A673 (cell line): ENCODE measurements around the gene PVALB. TPM values are rescaled to one million over a fixed set of nuclear protein-coding genes. Genes with fewer than 3 reads are reported as not detected.

Source experiments
- BruUV-seq: library from RNA; stranded (reverse); fragments of 400-500 nt; replicated peaks from 2 replicates; lab custom pipeline; 2021; lab: Mats Ljungman, UMichigan
- CTCF ChIA-PET: fragments of 300-600 bp; sonication (Branson Sonifier 250); formaldehyde crosslinking; loops from one replicate; lab custom pipeline; 2022; ENCODE audit warnings: antibody characterized with exemption; lab: Charles Lee
- POLR2A ChIA-PET: fragments of 300-600 bp; sonication (Branson Sonifier 250); formaldehyde crosslinking; loops from one replicate; lab custom pipeline; 2022; ENCODE audit warnings: antibody characterized with exemption; ENCODE audit not compliant: low non-redundant PET; lab: Charles Lee
- DNase-seq: peaks from one replicate; pipeline ENCODE4 v3.0.0-alpha.2; 2015; ENCODE audit warnings: low spot score
- H3K27ac ChIP-seq: fragments of 200-600 bp; sonication (generic); 2 replicates; pipeline ENCODE4 v1.5.1; 2016; ENCODE audit warnings: mixed run types, low read depth, mild to moderate bottlenecking, mixed read lengths, antibody characterized with exemption, low read length; ENCODE audit not compliant: poor library complexity, severe bottlenecking
- H3K27me3 ChIP-seq: fragments of 200-600 bp; sonication (generic); replicated peaks from 2 replicates; pipeline ENCODE4 v1.6.1; 2017; ENCODE audit warnings: mixed run types, low read depth, mild to moderate bottlenecking, mixed read lengths, antibody characterized with exemption, low read length; ENCODE audit not compliant: insufficient read depth, poor library complexity
- H3K36me3 ChIP-seq: fragments of 200-600 bp; sonication (generic); 2 replicates; pipeline ENCODE4 v1.6.1; 2016; ENCODE audit warnings: mixed run types, mild to moderate bottlenecking, mixed read lengths, antibody characterized with exemption, low read length; ENCODE audit not compliant: insufficient read depth, poor library complexity, severe bottlenecking
- H3K4me1 ChIP-seq: fragments of 200-600 bp; sonication (generic); 2 replicates; pipeline ENCODE4 v1.6.1; 2017; ENCODE audit warnings: mixed run types, mild to moderate bottlenecking, mixed read lengths, antibody characterized with exemption, low read length; ENCODE audit not compliant: insufficient read depth, poor library complexity, severe bottlenecking
- H3K4me3 ChIP-seq: fragments of 200-600 bp; sonication (generic); 2 replicates; pipeline ENCODE4 v1.5.1; 2016; ENCODE audit warnings: low read depth, mixed run types, mild to moderate bottlenecking, mixed read lengths, low read length; ENCODE audit not compliant: poor library complexity, severe bottlenecking
- H3K9me3 ChIP-seq: fragments of 200-600 bp; sonication (generic); 2 replicates; pipeline ENCODE4 v1.6.1; 2016; ENCODE audit warnings: mixed run types, low read depth, mild to moderate bottlenecking, mixed read lengths, antibody characterized with exemption, low read length; ENCODE audit not compliant: poor library complexity, severe bottlenecking
- CTCF ChIP-seq: fragments of 300-800, 200-600 bp; sonication (generic); conservative IDR thresholded peaks from 2 replicates; pipeline ENCODE4 v1.5.1; 2017; ENCODE audit warnings: low read depth, mild to moderate bottlenecking, antibody characterized with exemption, low read length, moderate library complexity, mixed read lengths
- EZH2 ChIP-seq: fragments of 200-600 bp; sonication (generic); IDR thresholded peaks from 2 replicates; pipeline ENCODE4 v1.6.1; 2017; ENCODE audit warnings: borderline replicate concordance, low read depth, mild to moderate bottlenecking, mixed read lengths, antibody characterized with exemption, low read length; ENCODE audit not compliant: poor library complexity, severe bottlenecking
- intact Hi-C: fragments of 100-400 bp; cut with micrococcal nuclease; formaldehyde crosslinking; loops from one replicate; pipeline ENCODE4 v1.10.0; 2022; ENCODE audit not compliant: unreplicated experiment
- total RNA-seq: library from RNA; stranded (reverse); gene quantifications from 2 replicates; pipeline ENCODE4 v1.2.3, GENCODE V29; 2021

PVALB gene
- total RNA-seq, 1 experiment from 2014 or later = not detected

DNA sequence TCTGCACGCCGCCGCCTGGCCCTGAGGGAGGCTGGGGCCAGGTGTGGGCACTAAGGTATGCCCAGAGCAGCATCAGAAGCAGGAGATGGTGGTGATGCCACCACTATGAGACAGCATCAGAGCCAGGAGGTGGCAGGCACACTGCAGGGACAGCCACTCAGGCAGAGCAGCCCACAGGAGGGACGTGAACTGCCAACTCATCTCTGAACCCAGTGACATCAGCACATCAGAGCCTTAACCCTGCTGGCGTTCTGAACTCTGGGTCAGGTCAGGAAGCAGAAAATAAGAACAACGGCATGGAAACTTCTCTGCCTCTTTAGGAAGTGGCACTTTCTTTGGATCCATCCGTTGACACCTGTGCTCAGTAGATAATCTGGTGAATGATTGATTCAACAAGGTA is 26.2 kb downstream of the PVALB start:
- intact Hi-C loops = no loop called here
- H3K27ac ChIP-seq = no peak overlapping the region
- H3K9me3 ChIP-seq = no peaks in the 10 kb centered on the region
- H3K36me3 ChIP-seq = no peaks in the 10 kb centered on the region
- H3K4me1 ChIP-seq = no peaks in the 10 kb centered on the region
- POLR2A ChIA-PET = no interaction called here
- no peak for DNase-seq
- CTCF ChIA-PET = no interaction called here
- no TSS peak for BruUV-seq
- TF ChIP-seq EZH2 (no peak), CTCF (no peak)
- peaks cover 3% of the 10 kb centered on the region for H3K27me3 ChIP-seq
- no peak overlapping the region for H3K4me3 ChIP-seq

- Histone ChIP-seq H3K9me3 (no peaks in the 10 kb centered on the region), H3K27me3 (no peaks in the 10 kb centered on the region), H3K4me1 (no peaks in the 10 kb centered on the region), H3K4me3 (no peak overlapping the region), H3K36me3 (no peaks in the 10 kb centered on the region), H3K27ac (no peak overlapping the region)
- intact Hi-C loops = no loop called here
- no peak for TF ChIP-seq EZH2
- no peak for TF ChIP-seq CTCF
- DNase-seq = no peak
- POLR2A ChIA-PET = interaction anchor here (0.6 kb wide), 1 partner anchor 18 kb away, joined by 4 read pairs; no protein-coding TSS in a partner anchor
- no TSS peak for BruUV-seq
- CTCF ChIA-PET = interaction anchor here (0.7 kb wide), 1 partner anchor 66 kb away, joined by 3 read pairs; no protein-coding TSS in a partner anchor
These were observed 29.4 kb downstream of the PVALB start for GRCh38 chr22:36787204-36787988.

- ChIA-PET POLR2A (no interaction called here), CTCF (no interaction called here)
- intact Hi-C loops = loop anchor here (2.0 kb wide), 1 partner anchor 193 kb away; no protein-coding TSS in a partner anchor
- H3K27me3 ChIP-seq = no peaks in the 10 kb centered on the region
- no TSS peak for BruUV-seq
- H3K36me3 ChIP-seq = no peaks in the 10 kb centered on the region
- no peak for DNase-seq
- TF ChIP-seq CTCF = no peak
- TF ChIP-seq EZH2 = no peak
- H3K4me3 ChIP-seq = no peak overlapping the region
- no peaks in the 10 kb centered on the region for H3K4me1 ChIP-seq
- no peak overlapping the region for H3K27ac ChIP-seq
- H3K9me3 ChIP-seq = no peaks in the 10 kb centered on the region
These were observed 33.1 kb downstream of the PVALB start for GRCh38 chr22:36783743-36784142.
